Measurements from ENCODE around the gene SAMD8.
A peak's percentile ranks its signal among the peaks of the same experiment; 100 is the strongest.
"Not testable (repeated sequence)": the region's sequence is repeated elsewhere in the genome, so short reads cannot be mapped to it uniquely, and the experiment has no call there.

Gene SAMD8

DNA sequence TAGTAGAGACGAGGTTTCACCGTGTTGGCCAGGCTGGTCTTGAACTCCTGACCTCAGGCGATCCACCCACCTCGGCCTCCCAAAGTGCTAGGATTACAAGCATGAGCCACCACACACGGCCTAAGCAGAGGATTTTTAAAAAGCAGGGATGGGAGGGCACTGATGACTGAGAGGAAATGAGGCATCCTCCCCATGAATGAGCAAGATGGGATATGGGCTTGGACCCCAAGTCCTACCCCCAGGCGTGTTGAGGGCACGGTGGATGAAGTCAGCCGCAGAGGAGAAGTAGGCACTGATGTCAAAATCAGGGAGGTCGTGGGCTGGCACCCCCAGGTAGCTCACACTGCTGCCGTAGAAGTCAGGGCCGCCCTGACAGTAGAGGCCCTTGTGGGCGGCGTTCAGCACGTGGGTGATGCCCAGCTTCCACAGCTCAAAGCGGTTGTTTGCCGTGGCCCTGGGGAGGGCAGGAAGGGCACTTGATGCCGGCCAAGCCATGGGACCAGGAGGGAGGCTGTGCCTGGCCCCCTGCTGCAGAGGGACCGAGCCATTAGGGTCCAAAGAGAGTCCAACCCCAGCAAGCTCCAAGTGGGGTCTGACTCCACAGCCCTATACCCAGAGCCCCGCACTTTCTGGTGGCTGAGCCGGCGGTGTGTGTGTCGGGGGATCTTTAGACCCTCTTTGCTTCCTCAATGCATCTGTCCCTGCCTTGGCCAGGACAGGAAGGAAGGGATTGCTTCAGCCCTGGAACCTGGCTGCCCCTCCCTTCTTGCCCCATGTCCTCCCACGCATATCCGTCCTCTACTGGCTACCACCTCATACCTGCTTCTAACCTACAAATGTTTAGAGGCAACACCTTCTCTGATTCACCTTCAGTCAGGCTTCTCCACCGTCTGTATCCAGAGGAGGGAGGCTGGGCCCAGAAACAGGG is 3.4 kb upstream of the SAMD8 start:
- no peak for DNase-seq

GRCh38 chr10:75108684-75109458 is 2.6 kb upstream of the SAMD8 start:
- DNase-seq, result no peak

DNA sequence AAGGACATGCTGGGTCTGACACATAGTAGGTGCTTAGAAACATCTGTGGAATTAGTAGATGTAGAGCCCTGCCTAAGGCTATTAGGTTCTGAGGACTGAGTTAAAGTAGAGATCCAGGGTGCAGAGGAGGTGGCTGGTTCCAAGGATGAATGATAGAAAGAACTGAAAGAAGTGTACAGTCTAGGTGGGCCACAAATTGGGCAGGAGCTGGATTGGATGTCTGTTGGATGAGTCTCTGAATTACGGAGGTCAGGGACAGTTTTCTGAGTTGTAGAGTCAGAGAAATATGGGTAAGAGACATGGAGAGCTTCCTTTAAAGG is 2.0 kb upstream of the SAMD8 start:
- no peak for DNase-seq

DNA sequence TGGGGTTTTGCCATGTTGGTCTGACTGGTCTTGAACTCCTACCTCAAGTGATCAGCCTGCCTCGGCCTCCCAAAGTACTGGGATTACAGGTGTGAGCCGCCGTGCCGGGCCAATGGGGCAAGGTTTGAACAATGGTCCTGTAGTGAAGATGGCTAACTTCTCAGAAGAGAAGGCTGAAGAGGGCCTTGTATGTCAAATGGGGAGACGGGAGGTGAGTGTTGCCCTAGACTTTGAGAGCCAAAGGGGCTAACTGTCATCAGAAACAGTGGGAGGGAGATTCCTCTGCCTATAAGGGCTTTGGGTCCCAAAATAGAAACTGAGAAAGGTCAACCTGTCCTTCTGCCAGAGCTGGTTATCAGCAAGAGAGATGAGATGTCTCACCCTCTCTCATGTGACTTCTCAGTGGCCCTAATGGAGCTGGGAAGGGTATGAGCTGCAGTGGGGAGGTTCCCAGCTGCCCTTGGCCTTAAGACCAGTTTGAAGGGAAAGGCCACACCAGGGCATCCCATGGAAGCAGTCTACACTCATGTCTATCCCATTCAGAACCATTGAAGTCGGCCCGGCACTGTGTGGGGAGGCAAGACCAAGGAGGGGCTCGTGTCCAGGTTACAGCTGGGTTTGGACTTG is 1.3 kb upstream of the SAMD8 start:
- no peak for DNase-seq

- DNase-seq, result peak; percentile 39
These were observed 637 bp downstream of the SAMD8 start for GRCh38 chr10:75111907-75112679.

DNA sequence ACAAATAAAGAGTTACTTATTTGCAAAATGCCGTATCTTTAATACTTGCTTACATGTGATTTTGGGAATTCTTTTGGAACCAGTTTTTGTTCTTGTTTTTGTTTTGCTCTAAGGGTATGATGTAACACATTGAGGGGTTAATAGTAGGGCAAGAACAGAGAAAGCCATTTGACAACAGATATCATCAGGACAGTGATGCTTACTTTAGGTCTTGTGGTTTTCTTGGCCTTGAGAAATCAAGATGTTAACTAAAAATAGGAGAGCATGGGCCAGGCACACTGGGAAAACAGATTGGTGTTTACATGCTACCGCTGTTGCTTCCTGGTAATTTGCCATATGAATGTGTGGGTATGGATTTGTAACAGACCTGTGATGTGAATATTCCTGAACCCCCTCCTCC is 3.7 kb downstream of the SAMD8 start:
- DNase-seq, result no peak

DNA sequence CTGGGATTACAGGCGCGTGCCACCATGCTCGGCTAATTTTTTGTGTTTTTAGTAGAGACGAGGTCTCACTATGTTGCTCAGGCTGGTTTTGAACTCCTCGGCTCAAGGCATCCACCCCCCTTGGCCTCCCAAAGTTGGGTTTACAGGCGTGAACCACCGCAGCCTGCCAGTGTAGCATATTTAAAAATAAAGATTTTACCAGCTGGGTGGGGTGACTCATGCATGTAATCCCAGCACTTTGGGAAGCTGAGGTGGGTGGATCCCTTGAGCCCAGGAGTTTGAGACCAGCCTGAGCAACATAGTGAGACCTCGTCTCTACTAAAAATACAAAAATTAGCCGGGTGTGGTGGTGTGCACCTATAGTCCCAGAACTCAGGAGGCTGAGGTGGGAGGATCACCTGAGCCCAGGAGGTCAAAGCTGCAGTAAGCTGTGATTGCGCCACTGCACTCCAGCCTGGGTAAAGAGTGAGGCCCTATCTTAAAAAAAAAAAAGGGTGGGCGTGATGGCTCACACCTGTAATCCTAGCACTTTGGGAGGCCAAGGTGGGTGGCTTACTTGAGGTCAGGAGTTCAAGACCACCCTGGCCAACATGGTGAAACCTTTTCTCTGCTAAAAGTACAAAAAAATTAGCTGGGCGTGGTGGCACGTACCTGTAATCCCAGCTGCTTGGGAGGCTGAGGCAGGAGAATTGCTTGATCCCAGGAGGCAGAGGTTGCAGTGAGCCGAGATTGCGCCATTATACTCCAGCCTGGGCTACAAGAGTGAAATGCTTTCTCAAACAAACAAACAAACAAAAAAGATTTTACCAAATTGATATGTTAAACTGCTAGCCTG is 5.7 kb downstream of the SAMD8 start:
- not testable (repeated sequence) for DNase-seq

DNA sequence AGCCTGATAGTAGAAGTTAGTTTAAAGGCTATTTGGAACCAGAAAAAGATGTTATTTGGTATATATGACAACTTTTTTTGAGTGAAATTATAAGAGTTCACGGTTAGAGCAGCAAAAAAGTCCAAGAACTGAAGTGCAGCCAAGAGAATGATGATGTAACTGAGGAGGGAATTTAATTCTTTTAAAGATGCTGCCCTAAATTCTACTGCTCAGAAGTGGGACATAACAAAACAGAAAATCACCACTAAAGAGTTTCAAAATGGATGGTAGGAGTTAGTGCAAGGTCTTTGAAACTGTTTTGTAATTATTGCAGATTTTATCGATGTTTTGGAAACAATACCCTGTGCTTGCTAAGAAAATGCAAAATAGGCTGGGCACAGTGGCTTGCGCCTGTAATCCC is 6.5 kb downstream of the SAMD8 start:
- DNase-seq, result no peak

DNA sequence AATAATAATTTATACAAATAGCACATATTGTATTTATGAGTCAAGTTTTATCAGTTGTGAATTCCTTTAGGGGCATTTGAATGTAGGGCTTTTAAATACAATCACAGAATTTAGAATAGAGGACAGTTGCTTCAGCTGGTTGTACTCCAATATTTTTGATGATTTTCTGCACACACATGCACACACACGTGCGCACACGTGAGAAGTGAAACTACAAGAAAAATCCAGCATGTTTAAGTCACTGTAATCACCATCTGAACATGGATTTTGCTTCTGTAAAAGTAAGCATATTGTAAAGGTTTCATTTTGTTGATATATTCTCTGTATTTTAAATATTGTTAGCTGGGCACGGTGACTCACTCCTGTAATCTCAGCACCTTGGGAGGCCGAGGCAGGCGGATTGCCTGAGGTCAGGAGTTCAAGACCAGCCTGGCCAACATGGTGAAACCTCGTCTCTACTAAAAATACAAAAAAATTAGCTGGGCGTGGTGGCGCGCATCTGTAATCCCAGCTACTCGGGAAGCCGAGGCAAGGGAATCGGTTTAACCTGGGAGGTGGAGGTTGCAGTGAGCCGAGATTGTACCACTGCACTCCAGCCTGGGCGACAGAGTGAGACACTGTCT is 8.1 kb downstream of the SAMD8 start:
- DNase-seq, result not testable (repeated sequence)

GRCh38 chr10:75121322-75121721 is 9.9 kb downstream of the SAMD8 start:
- DNase-seq, result no peak

GRCh38 chr10:75122505-75122904 is 11.0 kb downstream of the SAMD8 start:
- no peak for DNase-seq

DNA sequence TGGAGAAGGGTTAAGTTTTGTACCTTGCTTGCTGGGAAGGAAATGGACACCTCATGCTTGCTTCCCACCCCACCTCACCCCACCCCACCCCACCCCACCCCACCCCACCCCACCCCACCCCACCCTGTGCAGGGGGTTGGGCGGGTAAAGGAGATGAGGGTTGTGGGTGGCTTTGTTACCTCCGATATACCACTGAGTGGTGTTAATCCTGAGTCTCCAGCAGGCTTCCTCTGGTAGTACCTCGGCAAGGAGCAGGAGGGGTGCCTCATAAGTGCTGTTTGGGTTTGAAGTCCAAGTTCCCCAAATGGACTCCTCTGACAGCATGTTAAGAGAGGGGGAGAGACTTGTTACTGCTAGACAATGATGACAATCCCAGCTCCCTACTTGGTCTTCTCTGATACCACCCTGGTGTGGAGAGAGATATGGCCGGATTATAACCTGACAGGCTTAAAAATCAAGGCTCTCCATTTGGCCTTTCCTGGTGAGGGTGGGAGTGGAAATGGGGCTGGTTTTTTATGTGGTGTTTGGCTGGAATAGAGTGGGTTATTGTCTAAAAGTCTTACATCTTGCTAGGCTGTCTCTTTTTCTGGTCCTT is 11.7 kb downstream of the SAMD8 start:
- DNase-seq, result no peak

- no peak for DNase-seq
These were observed 14.8 kb downstream of the SAMD8 start for GRCh38 chr10:75126277-75126676.

DNA sequence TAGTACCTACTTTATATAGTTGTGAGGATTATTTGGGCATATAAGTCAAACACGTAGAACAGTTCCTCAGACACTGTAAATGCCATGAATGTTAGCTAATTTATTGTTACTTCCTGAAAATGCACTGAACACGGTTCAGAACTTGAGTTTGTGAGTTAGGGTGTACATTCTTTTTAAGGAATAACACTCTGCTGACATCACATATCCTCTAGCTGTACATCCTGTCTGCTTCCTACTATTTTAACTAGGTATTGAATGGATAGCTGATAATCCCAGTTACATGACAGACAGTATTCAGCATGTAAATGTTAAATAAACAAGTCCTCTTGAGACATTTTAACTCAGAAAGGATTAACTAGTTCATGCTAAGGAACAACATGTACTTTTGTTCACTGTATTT is 16.0 kb downstream of the SAMD8 start:
- DNase-seq, result no peak

GRCh38 chr10:75128985-75129384 is 17.5 kb downstream of the SAMD8 start:
- DNase-seq, result not testable (repeated sequence)

GRCh38 chr10:75129537-75129936 is 18.1 kb downstream of the SAMD8 start:
- no peak for DNase-seq

GRCh38 chr10:75133701-75134100 is 22.2 kb downstream of the SAMD8 start:
- DNase-seq, result not testable (repeated sequence)

- DNase-seq, result no peak
These were observed 24.9 kb downstream of the SAMD8 start for GRCh38 chr10:75136346-75136745.

- DNase-seq, result peak; percentile 31
These were observed 26.3 kb downstream of the SAMD8 start for GRCh38 chr10:75137533-75138438.

DNA sequence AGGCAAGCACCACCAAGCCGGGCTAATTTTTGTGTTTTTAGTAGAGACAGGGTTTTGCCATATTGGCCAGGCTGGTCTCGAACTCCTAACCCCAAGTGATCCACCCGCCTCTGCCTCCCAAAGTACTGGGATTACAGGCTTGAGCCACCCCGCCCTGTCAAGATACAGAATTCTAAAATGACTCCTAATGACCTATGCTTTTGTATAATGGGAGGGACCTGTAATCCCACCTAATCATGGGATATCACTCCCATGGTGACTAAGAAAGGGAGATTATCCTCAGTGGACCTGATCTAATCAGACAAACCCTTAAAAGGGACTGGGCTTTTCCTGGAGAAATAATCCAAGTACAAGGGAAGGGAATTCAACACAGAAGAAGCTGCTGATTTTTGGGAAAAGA is 28.8 kb downstream of the SAMD8 start:
- no peak for DNase-seq
